Activated CD4-positive, alpha-beta T cell treated with anti-CD3 and anti-CD28 coated beads, Interleukin-2, amount 50 U/mL, for 4 hours (primary cell): Measurements from ENCODE around the gene FAM222B.
A peak's percentile ranks its signal among the peaks of the same experiment; 100 is the strongest.
"Not testable (repeated sequence)": the region's sequence is repeated elsewhere in the genome, so short reads cannot be mapped to it uniquely, and the experiment has no call there.

Experiments
- DNase-seq, 2 experiments: peaks; one replicate each; pipeline ENCODE4 v3.0.0-alpha.2; 2020

FAM222B gene

GRCh38 chr17:28842282-28843012 is at the start of gene FAM222B:
Gene FAM222B (minus strand): TSS chr17:28842790. CDS start chr17:28766667, 76,123 bp downstream.
- peak; percentile 73 to 79 for DNase-seq

GRCh38 chr17:28892024-28892423 is 49.4 kb upstream of the FAM222B start:
- no peak for DNase-seq

- DNase-seq: no peak
Observed at GRCh38 chr17:28891201-28891600, 48.6 kb upstream of the FAM222B start.

- no peak for DNase-seq
Observed at GRCh38 chr17:28889996-28890395, 47.4 kb upstream of the FAM222B start.

GRCh38 chr17:28888832-28889231 is 46.2 kb upstream of the FAM222B start:
- DNase-seq: no peak

GRCh38 chr17:28887871-28888471 is 45.4 kb upstream of the FAM222B start:
- DNase-seq: no peak

GRCh38 chr17:28885951-28886350 is 43.4 kb upstream of the FAM222B start:
- DNase-seq: no peak

- DNase-seq: no peak
Observed at GRCh38 chr17:28885363-28885762, 42.8 kb upstream of the FAM222B start.

- DNase-seq: no peak
Observed at GRCh38 chr17:28883967-28884702, 41.5 kb upstream of the FAM222B start.

- no peak for DNase-seq
Observed at GRCh38 chr17:28882154-28882895, 39.7 kb upstream of the FAM222B start.

- no peak for DNase-seq
Observed at GRCh38 chr17:28881533-28882056, 39.0 kb upstream of the FAM222B start.

GRCh38 chr17:28880572-28880945 is 38.0 kb upstream of the FAM222B start:
- no peak for DNase-seq

- no peak for DNase-seq
Observed at GRCh38 chr17:28879886-28880571, 37.4 kb upstream of the FAM222B start.

GRCh38 chr17:28878981-28879380 is 36.4 kb upstream of the FAM222B start:
- DNase-seq: no peak

GRCh38 chr17:28878158-28878910 is 35.7 kb upstream of the FAM222B start:
- DNase-seq: no peak

- not testable (repeated sequence) for DNase-seq
Observed at GRCh38 chr17:28877150-28877711, 34.6 kb upstream of the FAM222B start.

- no peak for DNase-seq
Observed at GRCh38 chr17:28875848-28876550, 33.4 kb upstream of the FAM222B start.

GRCh38 chr17:28874750-28875149 is 32.2 kb upstream of the FAM222B start:
- DNase-seq: no peak

- no peak for DNase-seq
Observed at GRCh38 chr17:28873839-28874238, 31.2 kb upstream of the FAM222B start.

- peak in 1 of 2 experiments; percentile 10 for DNase-seq
Observed at GRCh38 chr17:28871056-28871579, 28.5 kb upstream of the FAM222B start.
